OCI-LY7 (cell line): ENCODE measurements around the gene SPIB.

ENCODE experiments used
- CTCF ChIP-seq: fragments of 200-600 bp; sonication (generic); conservative IDR thresholded peaks from 2 replicates; pipeline ENCODE4 v1.5.1; 2014; ENCODE audit warnings: mild to moderate bottlenecking, antibody characterized with exemption, low read length, moderate library complexity, mixed read lengths
- EZH2phosphoT487 ChIP-seq: fragments of 200-600 bp; sonication (generic); IDR thresholded peaks from 2 replicates; pipeline ENCODE4 v1.6.1; 2018; ENCODE audit warnings: low read depth, borderline replicate concordance, mild to moderate bottlenecking, mixed run types, antibody characterized with exemption, low read length, moderate library complexity, mixed read lengths

DNA sequence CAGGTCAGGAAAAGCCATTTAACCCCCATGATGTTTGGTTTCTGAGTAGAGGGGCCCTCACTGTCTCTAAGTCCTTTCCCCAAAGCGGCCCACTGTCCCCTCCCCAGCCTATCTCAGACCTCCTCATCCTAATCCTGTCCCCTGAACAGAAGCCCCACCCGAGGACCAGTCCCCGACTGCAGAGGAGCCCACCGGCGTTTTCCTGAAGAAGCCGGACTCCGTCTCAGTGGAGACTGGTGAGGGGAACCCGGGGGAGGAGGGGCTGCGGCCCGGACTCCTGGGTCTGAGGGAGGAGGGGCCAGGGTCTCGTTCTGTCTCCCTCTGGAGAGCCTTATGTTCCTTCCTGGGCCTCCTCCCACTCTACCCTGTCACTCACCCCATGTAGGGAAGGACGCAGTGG, 16.9 kb downstream of the SPIB start:
- no peak for TF ChIP-seq CTCF
- TF ChIP-seq EZH2phosphoT487, result no peak
